ENCODE measurements around the gene CHMP5. TPM values are rescaled to one million over a fixed set of nuclear protein-coding genes. Genes with fewer than 3 reads are reported as not detected.

CHMP5 gene
- total RNA-seq (2021; ENCODE audit: unreplicated experiment), result 61.8 TPM
- polyA plus RNA-seq (2012), result 58.1 and 63.2 TPM in 2 replicates
- Bru-seq, nascent RNA, result percentile 80 among the genes with signal in this experiment
- percentile 93 among the genes with signal in this experiment for BruChase-seq, experiment 1, labeled RNA remaining after a 6-hour chase
- BruChase-seq, experiment 2, labeled RNA remaining after a 2-hour chase, result percentile 82 among the genes with signal in this experiment
- long read RNA-seq, transcript CHMP5-201 (8 exons, 1,477 nt), result major isoform, 125 of 135 reads
- long read RNA-seq, partial matches to known transcripts, result 3 of 135 reads
- long read RNA-seq, other reads (novel, unspliced or antisense), result 6 of 135 reads

- no peaks in the 10 kb centered on the region for H3K9me3 ChIP-seq (ENCODE audit: control insufficient read depth in 1 of 2, insufficient read depth in 1 of 2, low read depth in 1 of 2, low read length in 2 of 2)
- peak within 1 kb of the TSS; percentile 93 for H3K9ac ChIP-seq (ENCODE audit: low read length)
- H2AFZ ChIP-seq (ENCODE audit: low read depth, low read length, poor library complexity, severe bottlenecking), result no peak within 1 kb of the TSS
- BruUV-seq (replicated peaks), result no TSS peak
- peaks cover 3 to 16% of the 10 kb centered on the region in 2 experiments; a peak in 3 of 4 replicates for H3K4me1 ChIP-seq (ENCODE audit: control insufficient read depth in 1 of 2, insufficient read depth in 2 of 2, low read length in 2 of 2)
- no peaks in the 10 kb centered on the region for H3K27me3 ChIP-seq (ENCODE audit: insufficient read depth, low read length)
- no peaks in the 10 kb centered on the region for H4K20me1 ChIP-seq (ENCODE audit: insufficient read depth)
- peak within 1 kb of the TSS; percentile 87 for H3K27ac ChIP-seq (ENCODE audit: low read depth, low read length)
- H3K36me3 ChIP-seq (ENCODE audit: control insufficient read depth in 1 of 2, insufficient read depth in 2 of 2, low read length in 2 of 2), result peaks cover 34 to 37% of the 10 kb centered on the region in 2 experiments
- peak; percentile 93 for ATAC-seq
- peak; percentile 98 for DNase-seq (ENCODE audit: low read depth, low spot score)
- peak within 1 kb of the TSS; percentile 99 for H3K4me2 ChIP-seq (ENCODE audit: low read length)
- peak within 1 kb of the TSS; percentile 98 to 99 for H3K4me3 ChIP-seq (replicated peaks in 1 of 2; ENCODE audit: low read depth in 1 of 2, low read length in 2 of 2)
- H3K79me2 ChIP-seq (ENCODE audit: insufficient read depth, low read length), result peaks cover 66% of the 10 kb centered on the region
- ChIA-PET CTCF (interaction anchor here (1.3 kb wide), 1 partner anchor 22 kb away, joined by 4 read pairs; no protein-coding TSS in a partner anchor), RAD21 (ENCODE audit: low non-redundant PET in 1 of 2, low total read pairs in 2 of 2, uncharacterized antibody in 2 of 2, unreplicated experiment in 2 of 2) (no interaction called here), POLR2A (interaction anchor here (0.9 to 1.0 kb wide), 2 partner anchors 30 to 240 kb away, joined by 3 read pairs; partner anchors contain the start of gene DNAJA1)
- H3K9me2 ChIP-seq (ENCODE audit: insufficient read depth), result no peaks in the 10 kb centered on the region
- intact Hi-C loops (cut with micrococcal nuclease), result loop anchor here (1.0 to 2.0 kb wide), 3 partner anchors 26 to 36 kb away; partner anchors contain the start of gene NFX1
- TF ChIP-seq POLR2AphosphoS5 (IDR thresholded peaks at IDR 0.05; ENCODE audit: low read depth, low read length) (peak; percentile 77), JUND (IDR thresholded peaks at IDR 0.05) (no peak), RAD21 (IDR thresholded peaks at IDR 0.05; ENCODE audit: low read depth) (no peak), CBX3 (IDR thresholded peaks at IDR 0.05; ENCODE audit: low read depth) (no peak), ATF3 (IDR thresholded peaks at IDR 0.05) (no peak), ZNF274 (IDR thresholded peaks at IDR 0.05; ENCODE audit: low read depth, low read length) (no peak), ZFX (IDR thresholded peaks at IDR 0.05) (peak; percentile 73), FOSL1 (IDR thresholded peaks at IDR 0.05; ENCODE audit: low read depth) (no peak), ZBTB33 (IDR thresholded peaks at IDR 0.05; ENCODE audit: extremely low read depth, insufficient replicate concordance, low read length) (no peak), REST (IDR thresholded peaks at IDR 0.05; ENCODE audit: low read depth) (no peak), CTCF (IDR thresholded peaks at IDR 0.05 in 2 of 3, conservative IDR thresholded peaks at IDR 0.05 in 1 of 3; ENCODE audit: borderline replicate concordance in 1 of 3, insufficient read depth in 1 of 3, low read depth in 2 of 3, low read length in 2 of 3) (peak in 1 of 3 experiments; percentile 43; a peak in 2 of 6 replicates), EZH2 (IDR thresholded peaks at IDR 0.05) (no peak), EGR1 (IDR thresholded peaks at IDR 0.05; ENCODE audit: low read depth) (peak; percentile 62), TCF7L2 (IDR thresholded peaks at IDR 0.05; ENCODE audit: borderline replicate concordance, extremely low read depth, insufficient read depth, insufficient read length) (peak; percentile 37), SIN3A (IDR thresholded peaks at IDR 0.05; ENCODE audit: low read depth) (peak; percentile 57), MAX (IDR thresholded peaks at IDR 0.05) (peak; percentile 65), ELF1 (IDR thresholded peaks at IDR 0.05; ENCODE audit: borderline replicate concordance, low read depth) (peak; percentile 87)
Observed at GRCh38 chr9:33264473-33265177, at the start of gene CHMP5, which contains the start of gene BAG1. Gene CHMP5, plus strand, starts transcription at chr9:33265049. Its CDS starts 30 bp downstream, at chr9:33265079. Gene BAG1, minus strand, starts transcription at chr9:33264708.

All from HCT116 (cell line).